OCI-LY7 (cell line): Measurements from ENCODE around the gene STK38L. TPM values are rescaled to one million over a fixed set of nuclear protein-coding genes. Genes with fewer than 3 reads are reported as not detected.

Experiments
- BruUV-seq: library from RNA; stranded (reverse); fragments of 400-500 nt; replicated peaks from 2 replicates; lab custom pipeline; 2021; lab: Mats Ljungman, UMichigan
- CTCF ChIA-PET: fragments of 300-600 bp; sonication (Branson Sonifier 250); formaldehyde crosslinking; loops from one replicate; lab custom pipeline; 2022; ENCODE audit warnings: antibody characterized with exemption; ENCODE audit not compliant: unreplicated experiment; lab: Charles Lee
- POLR2A ChIA-PET: fragments of 300-600 bp; sonication (Branson Sonifier 250); formaldehyde crosslinking; loops from one replicate; lab custom pipeline; 2022; ENCODE audit warnings: antibody characterized with exemption; lab: Charles Lee
- DNase-seq: peaks from one replicate; pipeline ENCODE4 v3.0.0-alpha.2; 2015; ENCODE audit warnings: low spot score
- H2AFZ ChIP-seq: fragments of 200-600 bp; sonication (generic), shearing (Covaris generic); 2 replicates; pipeline ENCODE4 v1.6.1; 2014; ENCODE audit warnings: mild to moderate bottlenecking, antibody characterized with exemption, low read length, moderate library complexity
- H3K27ac ChIP-seq: fragments of 200-600 bp; sonication (generic); 2 replicates; pipeline ENCODE4 v1.5.1; 2014; ENCODE audit warnings: mixed run types, low read depth, mild to moderate bottlenecking, moderate library complexity, low read length, inconsistent platforms; ENCODE audit not compliant: poor library complexity, severe bottlenecking
- H3K36me3 ChIP-seq: fragments of 200-600 bp; sonication (generic); 2 replicates; pipeline ENCODE4 v1.6.1; 2014; ENCODE audit warnings: mild to moderate bottlenecking, antibody characterized with exemption, low read length, moderate library complexity, mixed read lengths; ENCODE audit not compliant: insufficient read depth
- H3K4me1 ChIP-seq: fragments of 200-600 bp; sonication (generic); 2 replicates; pipeline ENCODE4 v1.5.1; 2014; ENCODE audit warnings: mild to moderate bottlenecking, low read length; ENCODE audit not compliant: insufficient read depth, poor library complexity, severe bottlenecking
- H3K4me2 ChIP-seq: fragments of 200-600 bp; sonication (generic); 2 replicates; pipeline ENCODE4 v1.6.1; 2014; ENCODE audit warnings: mild to moderate bottlenecking, low read length
- H3K4me3 ChIP-seq: fragments of 200-600 bp; sonication (generic); 2 replicates; pipeline ENCODE4 v1.5.1; 2014; ENCODE audit warnings: mild to moderate bottlenecking, low read depth, low read length; ENCODE audit not compliant: poor library complexity, severe bottlenecking
- H3K79me2 ChIP-seq: fragments of 200-600 bp; sonication (generic); 2 replicates; pipeline ENCODE4 v1.6.1; 2016; ENCODE audit warnings: low read depth, mild to moderate bottlenecking, low read length, moderate library complexity, mixed read lengths; ENCODE audit not compliant: insufficient read depth
- H3K9me2 ChIP-seq: fragments of 200-600 bp; sonication (generic); 2 replicates; pipeline ENCODE4 v1.6.1; 2016; ENCODE audit warnings: mild to moderate bottlenecking, low read length, mixed read lengths; ENCODE audit not compliant: insufficient read depth
- H3K9me3 ChIP-seq: fragments of 200-600 bp; sonication (generic); 2 replicates; pipeline ENCODE4 v1.6.1; 2014; ENCODE audit warnings: mild to moderate bottlenecking, mixed run types, low read length, mixed read lengths
- H4K20me1 ChIP-seq: fragments of 200-600 bp; sonication (generic); 2 replicates; pipeline ENCODE4 v1.6.1; 2014; ENCODE audit warnings: mild to moderate bottlenecking, antibody characterized with exemption, low read length, moderate library complexity, mixed read lengths; ENCODE audit not compliant: insufficient read depth
- EZH2phosphoT487 ChIP-seq: fragments of 200-600 bp; sonication (generic); IDR thresholded peaks from 2 replicates; pipeline ENCODE4 v1.6.1; 2018; ENCODE audit warnings: low read depth, borderline replicate concordance, mild to moderate bottlenecking, mixed run types, antibody characterized with exemption, low read length, moderate library complexity, mixed read lengths
- intact Hi-C: fragments of 100-400 bp; cut with micrococcal nuclease; formaldehyde crosslinking; loops from one replicate; pipeline ENCODE4 v1.10.0; 2022; ENCODE audit not compliant: unreplicated experiment
- total RNA-seq, 2 experiments: library from RNA; depleted of rRNA in 1 of 2; stranded (reverse); fragments of >200 nt in 1 of 2; shearing (Covaris generic) in 1 of 2; gene quantifications; 2 replicates each; pipeline ENCODE4 v1.2.3, GENCODE V29; 2014 to 2022
- TF ChIP-seq, protein P1 (sequence below): fragments of 200-600 bp; sonication (generic); conservative IDR thresholded peaks from 2 replicates; pipeline ENCODE4 v1.5.1; 2014; ENCODE audit warnings: mild to moderate bottlenecking, antibody characterized with exemption, low read length, moderate library complexity, mixed read lengths

The STK38L gene
- total RNA-seq, 2 experiments from 2014 or later: 15.2 to 29.9 TPM

DNA sequence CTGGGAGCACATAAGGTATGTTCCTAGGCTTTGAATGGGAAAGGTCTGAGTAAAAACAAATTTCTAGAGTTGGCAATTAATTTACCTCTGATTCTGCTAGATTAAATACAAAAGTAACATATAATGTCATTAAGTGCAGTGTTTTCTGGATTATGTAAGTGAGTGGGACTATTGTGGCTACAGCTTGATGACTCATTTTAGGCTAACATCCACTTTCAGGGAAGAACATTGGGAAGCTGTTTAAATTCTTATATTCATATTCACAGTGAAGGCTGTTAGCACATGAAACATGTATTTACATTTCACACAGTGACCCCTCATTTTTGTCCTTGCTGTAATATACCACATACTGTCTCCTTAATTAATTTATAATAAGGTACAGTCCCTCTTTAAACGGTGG is 75.3 kb downstream of the STK38L start:
- H3K9me3 ChIP-seq: no peaks in the 10 kb centered on the region
- CTCF ChIA-PET: no interaction called here
- no peak overlapping the region for H3K4me3 ChIP-seq
- no peaks in the 10 kb centered on the region for H3K79me2 ChIP-seq
- H3K9me2 ChIP-seq: no peaks in the 10 kb centered on the region
- no TSS peak for BruUV-seq
- TF ChIP-seq EZH2phosphoT487: no peak
- TF ChIP-seq, protein P1, sequence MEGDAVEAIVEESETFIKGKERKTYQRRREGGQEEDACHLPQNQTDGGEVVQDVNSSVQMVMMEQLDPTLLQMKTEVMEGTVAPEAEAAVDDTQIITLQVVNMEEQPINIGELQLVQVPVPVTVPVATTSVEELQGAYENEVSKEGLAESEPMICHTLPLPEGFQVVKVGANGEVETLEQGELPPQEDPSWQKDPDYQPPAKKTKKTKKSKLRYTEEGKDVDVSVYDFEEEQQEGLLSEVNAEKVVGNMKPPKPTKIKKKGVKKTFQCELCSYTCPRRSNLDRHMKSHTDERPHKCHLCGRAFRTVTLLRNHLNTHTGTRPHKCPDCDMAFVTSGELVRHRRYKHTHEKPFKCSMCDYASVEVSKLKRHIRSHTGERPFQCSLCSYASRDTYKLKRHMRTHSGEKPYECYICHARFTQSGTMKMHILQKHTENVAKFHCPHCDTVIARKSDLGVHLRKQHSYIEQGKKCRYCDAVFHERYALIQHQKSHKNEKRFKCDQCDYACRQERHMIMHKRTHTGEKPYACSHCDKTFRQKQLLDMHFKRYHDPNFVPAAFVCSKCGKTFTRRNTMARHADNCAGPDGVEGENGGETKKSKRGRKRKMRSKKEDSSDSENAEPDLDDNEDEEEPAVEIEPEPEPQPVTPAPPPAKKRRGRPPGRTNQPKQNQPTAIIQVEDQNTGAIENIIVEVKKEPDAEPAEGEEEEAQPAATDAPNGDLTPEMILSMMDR: no peak
- peaks cover 4% of the 10 kb centered on the region; the same call in 1 of the 2 replicates for H3K36me3 ChIP-seq
- H3K4me2 ChIP-seq: no peak overlapping the region
- DNase-seq: no peak
- POLR2A ChIA-PET: interaction anchor here (0.7 kb wide), 1 partner anchor 184 kb away, joined by 4 read pairs; no protein-coding TSS in a partner anchor
- intact Hi-C loops: no loop called here
- no peaks in the 10 kb centered on the region for H3K4me1 ChIP-seq
- no peaks in the 10 kb centered on the region for H4K20me1 ChIP-seq
- H3K27ac ChIP-seq: no peak overlapping the region
- no peak overlapping the region for H2AFZ ChIP-seq

DNA sequence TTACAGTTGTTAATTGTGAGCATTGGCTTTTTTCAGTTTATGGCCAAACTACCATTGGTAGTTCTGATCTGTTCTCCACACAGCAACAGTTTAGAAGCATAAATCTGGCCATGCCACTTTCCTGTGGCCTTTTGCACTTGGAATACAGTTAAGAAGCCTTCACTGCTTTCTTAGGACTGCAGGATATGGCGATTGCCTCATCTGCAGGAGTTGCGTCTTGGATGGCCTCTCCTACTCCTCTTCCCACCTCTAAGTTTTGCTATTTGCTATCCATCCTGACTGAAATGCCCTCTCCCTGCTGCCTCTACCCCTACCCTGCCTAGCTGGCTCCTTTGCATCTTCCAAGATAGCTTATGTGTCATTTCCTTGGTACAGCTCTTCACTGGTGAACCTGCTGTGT is 75.8 kb downstream of the STK38L start:
- Histone ChIP-seq H3K27ac (no peak overlapping the region), H3K4me3 (no peak overlapping the region), H3K9me2 (no peaks in the 10 kb centered on the region), H3K9me3 (no peaks in the 10 kb centered on the region), H3K4me2 (no peak overlapping the region), H3K36me3 (peaks cover 4% of the 10 kb centered on the region; the same call in 1 of the 2 replicates), H3K4me1 (no peaks in the 10 kb centered on the region), H3K79me2 (no peaks in the 10 kb centered on the region), H2AFZ (no peak overlapping the region), H4K20me1 (no peaks in the 10 kb centered on the region)
- TF ChIP-seq, protein P1: no peak
- DNase-seq: no peak
- BruUV-seq: no TSS peak
- POLR2A ChIA-PET: interaction anchor here (0.6 to 0.7 kb wide), 3 partner anchors 59 to 268 kb away, joined by 3 to 4 read pairs (median 4); no protein-coding TSS in a partner anchor
- intact Hi-C loops: no loop called here
- CTCF ChIA-PET: no interaction called here

DNA sequence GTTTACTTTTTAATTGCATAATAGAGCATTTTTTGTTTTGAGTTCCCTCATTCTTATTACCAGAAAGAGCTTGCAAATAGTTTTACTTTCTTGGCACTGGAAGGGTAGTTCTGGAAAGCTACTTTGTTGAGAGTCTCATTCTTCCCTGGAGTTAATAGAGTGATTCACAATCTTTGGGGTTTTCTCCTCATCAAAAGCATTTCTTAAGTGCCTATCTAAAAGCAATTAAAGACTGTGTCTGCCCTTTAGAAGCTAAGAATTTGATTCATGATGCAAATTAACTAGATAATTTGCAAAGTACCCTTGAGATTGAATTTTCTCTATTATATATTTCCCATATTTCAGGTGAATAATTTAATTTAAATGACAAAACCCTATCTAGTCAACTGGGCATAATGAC is 80.4 kb downstream of the STK38L start:
- Histone ChIP-seq H3K9me3 (no peaks in the 10 kb centered on the region), H3K27ac (no peak overlapping the region), H4K20me1 (no peaks in the 10 kb centered on the region), H3K4me1 (no peaks in the 10 kb centered on the region), H3K36me3 (peaks cover 3% of the 10 kb centered on the region; the same call in 1 of the 2 replicates), H3K4me3 (no peak overlapping the region), H3K4me2 (no peak overlapping the region), H2AFZ (no peak overlapping the region), H3K9me2 (no peaks in the 10 kb centered on the region), H3K79me2 (no peaks in the 10 kb centered on the region)
- intact Hi-C loops: no loop called here
- no TSS peak for BruUV-seq
- TF ChIP-seq EZH2phosphoT487: no peak
- TF ChIP-seq, protein P1: no peak
- no peak for DNase-seq
- ChIA-PET POLR2A (interaction anchor here (1.0 to 1.6 kb wide), 3 partner anchors 8 to 20 kb away, joined by 3 to 4 read pairs (median 4); no protein-coding TSS in a partner anchor), CTCF (no interaction called here)
